Tibial nerve (tissue), 4 donors: ENCODE measurements around the gene SDSL. TPM values are rescaled to one million over a fixed set of nuclear protein-coding genes. Genes with fewer than 3 reads are reported as not detected.

ENCODE experiments used
- DNase-seq, 2 donors: peaks; one replicate each; pipeline ENCODE4 v3.0.0-alpha.2; 2019; ENCODE audit warnings: low spot score in 2 of 2
- H3K27ac ChIP-seq, 4 donors: fragments of 200-600 bp; sonication (generic) in 3 of 4; one replicate each; pipeline ENCODE4 v1.5.1; 2017 to 2019; ENCODE audit warnings: mild to moderate bottlenecking in 1 of 4
- H3K27me3 ChIP-seq, 2 donors: fragments of 200-600 bp; sonication (generic) in 1 of 2; one replicate each; pipeline versions ENCODE4 v1.5.1 to v1.6.0; 2017 to 2019
- H3K36me3 ChIP-seq, 3 donors: fragments of 200-600 bp; sonication (generic); one replicate each; pipeline ENCODE4 v1.5.1; 2018 to 2019
- H3K4me1 ChIP-seq, 4 donors: fragments of 200-600 bp; sonication (generic) in 3 of 4; one replicate each; pipeline ENCODE4 v1.5.1; 2017 to 2019
- H3K4me3 ChIP-seq, 4 donors: fragments of 200-600 bp; sonication (generic) in 3 of 4; one replicate each; pipeline ENCODE4 v1.5.1; 2017 to 2019; ENCODE audit warnings: mild to moderate bottlenecking in 1 of 4, moderate library complexity in 1 of 4
- H3K9me3 ChIP-seq, 4 donors: fragments of 200-600 bp; sonication (generic) in 3 of 4; one replicate each; pipeline ENCODE4 v1.5.1; 2017 to 2019
- EP300 ChIP-seq, 2 donors: sonication (generic); formaldehyde crosslinking; IDR thresholded peaks; one replicate each; pipeline ENCODE4 v1.6.1; 2017; ENCODE audit warnings: antibody characterized with exemption in 2 of 2, mild to moderate bottlenecking in 1 of 2
- POLR2A ChIP-seq, 2 donors: fragments of 450-650 bp; IDR thresholded peaks; one replicate each; pipeline ENCODE4 v1.6.1; 2017; ENCODE audit warnings: antibody characterized with exemption in 2 of 2, mild to moderate bottlenecking in 2 of 2, moderate library complexity in 2 of 2
- WGBS, 2 donors: methylation state at CpG; one replicate each; pipeline ENCODE4 v1.1.5; 2018; 5-methylcytosine and 5-hydroxymethylcytosine counted together
- total RNA-seq, 4 donors: library from RNA; depleted of rRNA; stranded (reverse); fragments of >200 nt; gene quantifications; one replicate each; pipeline ENCODE4 v1.1.0, GENCODE V29; 2016
- TF ChIP-seq, protein P1 (sequence below), 5 experiments: fragments of 200-600 bp in 3 of 5; fragments of 450-650 bp in 2 of 5; sonication (generic) in 3 of 5; IDR thresholded peaks; one replicate each; pipeline ENCODE4 v1.5.1; 2016 to 2019; ENCODE audit warnings: antibody characterized with exemption in 5 of 5, mild to moderate bottlenecking in 3 of 5, moderate library complexity in 2 of 5

The SDSL gene
- total RNA-seq, 4 donors from 2014 or later: 1.9 to 3.0 (median 2.3) TPM

DNA sequence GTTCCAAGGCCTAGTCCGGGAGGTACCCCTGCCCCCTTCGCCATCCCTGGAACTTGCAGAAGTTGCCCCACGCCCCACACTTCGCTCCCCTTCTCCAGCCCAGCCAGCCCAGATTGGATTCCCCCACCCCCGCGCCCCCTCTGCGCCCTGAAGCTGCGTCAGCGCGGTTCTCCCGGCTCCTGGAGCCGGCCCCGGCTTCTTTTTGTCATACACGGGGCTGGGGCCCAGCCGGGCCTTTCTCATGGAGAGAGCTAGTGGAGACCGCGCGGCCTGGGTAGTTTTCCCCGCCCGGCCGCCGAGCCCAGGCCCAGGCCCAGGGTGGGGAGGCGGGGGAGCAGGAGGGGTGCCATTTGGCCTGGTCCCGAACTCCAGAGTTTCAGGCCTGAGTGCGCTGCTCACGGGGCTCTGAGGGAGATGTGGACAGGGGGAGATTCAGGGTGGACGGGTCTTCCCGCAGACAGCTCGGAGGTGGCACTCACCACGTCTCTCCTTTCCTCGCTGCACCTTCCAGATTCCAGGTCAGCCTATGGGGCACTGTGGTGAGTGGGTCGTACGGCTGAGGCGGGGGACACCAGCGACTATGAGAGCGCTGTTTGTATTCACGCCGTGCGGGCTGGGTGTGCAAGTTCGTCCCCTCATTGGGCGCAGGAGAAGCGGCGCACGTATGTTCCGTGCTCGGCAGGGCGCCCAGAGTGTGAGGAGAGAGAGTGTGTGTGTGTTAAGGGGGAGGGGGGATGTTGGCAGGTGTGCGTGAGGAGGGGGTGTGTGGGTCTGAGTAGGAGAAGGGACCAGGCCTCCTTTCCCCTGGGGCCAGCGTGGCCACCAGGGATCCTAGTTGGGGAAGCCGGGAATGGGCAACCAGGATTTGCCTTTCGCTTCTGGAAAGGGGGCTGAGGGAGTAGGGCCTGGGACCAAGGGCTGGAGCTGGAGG is 50.3 kb downstream of the SDSL start:
- TF ChIP-seq, protein P1, sequence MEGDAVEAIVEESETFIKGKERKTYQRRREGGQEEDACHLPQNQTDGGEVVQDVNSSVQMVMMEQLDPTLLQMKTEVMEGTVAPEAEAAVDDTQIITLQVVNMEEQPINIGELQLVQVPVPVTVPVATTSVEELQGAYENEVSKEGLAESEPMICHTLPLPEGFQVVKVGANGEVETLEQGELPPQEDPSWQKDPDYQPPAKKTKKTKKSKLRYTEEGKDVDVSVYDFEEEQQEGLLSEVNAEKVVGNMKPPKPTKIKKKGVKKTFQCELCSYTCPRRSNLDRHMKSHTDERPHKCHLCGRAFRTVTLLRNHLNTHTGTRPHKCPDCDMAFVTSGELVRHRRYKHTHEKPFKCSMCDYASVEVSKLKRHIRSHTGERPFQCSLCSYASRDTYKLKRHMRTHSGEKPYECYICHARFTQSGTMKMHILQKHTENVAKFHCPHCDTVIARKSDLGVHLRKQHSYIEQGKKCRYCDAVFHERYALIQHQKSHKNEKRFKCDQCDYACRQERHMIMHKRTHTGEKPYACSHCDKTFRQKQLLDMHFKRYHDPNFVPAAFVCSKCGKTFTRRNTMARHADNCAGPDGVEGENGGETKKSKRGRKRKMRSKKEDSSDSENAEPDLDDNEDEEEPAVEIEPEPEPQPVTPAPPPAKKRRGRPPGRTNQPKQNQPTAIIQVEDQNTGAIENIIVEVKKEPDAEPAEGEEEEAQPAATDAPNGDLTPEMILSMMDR (IDR thresholded peaks at IDR 0.05): no peak
- TF ChIP-seq EP300 (IDR thresholded peaks at IDR 0.05) (no peak), POLR2A (IDR thresholded peaks at IDR 0.05) (no peak)
- H3K4me1 ChIP-seq: peaks cover 0 to 51% (median 7%) of the 10 kb centered on the region in 4 donors
- H3K36me3 ChIP-seq: no peaks in the 10 kb centered on the region
- no peaks in the 10 kb centered on the region for H3K9me3 ChIP-seq
- DNase-seq: no peak
- 2 to 3% methylated on average over 31 to 42 of the region's 51 CpGs for WGBS, 2 donors
- H3K27ac ChIP-seq: no peak overlapping the region
- peaks cover 0 to 100% of the 10 kb centered on the region in 2 donors for H3K27me3 ChIP-seq
- H3K4me3 ChIP-seq: no peak overlapping the region

DNA sequence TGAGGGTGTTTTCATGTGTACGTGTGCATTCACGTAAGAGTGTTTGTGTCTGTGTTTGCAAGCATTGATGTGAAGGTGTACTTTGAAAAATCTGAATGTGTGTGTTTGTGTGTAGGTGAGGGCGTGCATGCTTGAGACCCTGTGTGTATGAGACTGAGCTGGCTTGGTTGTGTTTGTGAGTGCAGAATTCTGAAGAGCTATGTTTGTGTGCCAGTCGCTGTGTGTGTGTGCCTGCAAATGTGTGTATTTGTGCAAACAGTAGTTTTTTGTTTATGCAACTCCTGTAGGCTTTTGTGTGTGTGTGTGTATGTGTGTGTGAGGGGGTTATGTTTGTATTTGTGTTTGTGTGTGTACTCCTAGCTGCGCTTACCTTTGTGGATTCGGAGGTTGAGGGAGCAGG is 51.2 kb downstream of the SDSL start:
- no peak for DNase-seq
- H3K36me3 ChIP-seq: no peaks in the 10 kb centered on the region
- H3K27ac ChIP-seq: no peak overlapping the region
- no peaks in the 10 kb centered on the region for H3K9me3 ChIP-seq
- TF ChIP-seq EP300 (IDR thresholded peaks at IDR 0.05): no peak
- TF ChIP-seq POLR2A (IDR thresholded peaks at IDR 0.05): no peak
- TF ChIP-seq, protein P1 (IDR thresholded peaks at IDR 0.05): no peak
- H3K27me3 ChIP-seq: peaks cover 0 to 100% of the 10 kb centered on the region in 2 donors
- no peak overlapping the region for H3K4me3 ChIP-seq
- H3K4me1 ChIP-seq: peaks cover 0 to 42% (median 0%) of the 10 kb centered on the region in 4 donors
- 8 to 9% methylated on average over 6 of the region's 6 CpGs for WGBS, 2 donors

DNA sequence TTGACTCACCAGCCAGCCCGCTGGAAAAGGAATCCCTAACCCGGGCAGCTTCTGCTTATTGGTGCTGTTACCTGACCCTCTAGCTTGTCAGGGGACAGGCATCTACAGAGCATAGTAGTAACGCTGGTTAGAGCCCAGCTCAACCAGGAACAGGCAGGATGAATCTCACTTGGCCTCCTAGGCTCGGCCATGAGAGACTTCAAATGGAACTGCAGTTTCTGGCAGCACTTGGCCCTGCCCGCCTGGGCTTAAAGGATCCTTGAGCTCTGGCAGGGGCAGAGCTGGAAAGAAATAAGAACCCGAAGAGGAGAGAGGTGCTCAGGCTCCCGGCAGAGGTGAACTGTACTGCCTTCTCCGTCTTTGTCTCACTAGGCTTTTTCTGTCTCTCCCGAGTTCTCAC is 51.8 kb downstream of the SDSL start:
- Histone ChIP-seq H3K36me3 (no peaks in the 10 kb centered on the region), H3K27ac (no peak overlapping the region), H3K27me3 (peaks cover 0 to 100% of the 10 kb centered on the region in 2 donors), H3K4me3 (no peak overlapping the region), H3K4me1 (peaks cover 0 to 39% (median 0%) of the 10 kb centered on the region in 4 donors), H3K9me3 (no peaks in the 10 kb centered on the region)
- no peak for DNase-seq
- 3% methylated on average over 9 of the region's 9 CpGs for WGBS, 2 donors
- TF ChIP-seq, protein P1 (IDR thresholded peaks at IDR 0.05): no peak
- TF ChIP-seq POLR2A (IDR thresholded peaks at IDR 0.05) (no peak), EP300 (IDR thresholded peaks at IDR 0.05) (no peak)

DNA sequence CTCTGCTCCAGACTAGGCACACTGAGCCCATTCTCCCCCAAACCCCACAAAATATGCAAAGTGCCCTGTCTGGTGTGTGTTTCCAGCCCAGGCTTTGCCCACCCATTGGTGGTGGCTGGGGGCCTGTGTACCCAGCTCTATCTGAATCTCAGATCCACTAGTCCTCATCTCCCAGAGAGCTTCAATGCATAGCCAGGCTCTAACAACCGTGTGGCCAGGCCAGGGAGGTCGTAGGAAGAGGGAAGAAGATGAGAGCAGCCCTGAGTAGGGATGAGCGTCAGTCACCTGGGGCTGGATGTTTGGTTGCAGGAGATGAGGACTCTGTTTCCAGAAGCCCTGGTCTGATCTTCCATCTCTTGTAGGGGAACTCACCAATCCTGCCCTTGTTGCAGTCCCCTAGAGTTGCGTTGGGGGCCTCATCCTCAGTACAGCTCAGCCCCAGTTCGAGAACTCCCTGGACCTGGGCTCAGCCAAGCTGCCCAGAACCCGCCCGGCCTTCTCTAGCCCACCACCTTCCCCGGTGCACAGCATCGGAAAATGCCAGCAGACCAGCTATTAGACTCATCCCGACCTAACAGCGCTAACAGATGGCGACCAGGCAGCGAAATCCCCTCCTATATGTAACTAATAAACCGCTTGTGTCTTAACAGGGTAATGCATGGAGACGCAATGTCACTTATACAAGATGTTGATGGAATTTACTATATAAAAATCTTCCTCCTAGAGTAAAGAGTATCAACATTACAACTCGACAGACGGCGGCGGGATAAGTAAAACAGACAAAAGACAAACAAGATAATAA is 52.7 kb downstream of the SDSL start:
- H3K27ac ChIP-seq: no peak overlapping the region
- H3K4me1 ChIP-seq: peaks cover 0 to 46% (median 0%) of the 10 kb centered on the region in 4 donors
- no peaks in the 10 kb centered on the region for H3K9me3 ChIP-seq
- no peaks in the 10 kb centered on the region for H3K36me3 ChIP-seq
- DNase-seq: no peak
- peaks cover 0 to 100% of the 10 kb centered on the region in 2 donors for H3K27me3 ChIP-seq
- WGBS, 2 donors: 1 to 2% methylated on average over 15 to 19 of the region's 19 CpGs
- H3K4me3 ChIP-seq: no peak overlapping the region
- TF ChIP-seq, protein P1 (IDR thresholded peaks at IDR 0.05): no peak
- no peak for TF ChIP-seq EP300 (IDR thresholded peaks at IDR 0.05)
- no peak for TF ChIP-seq POLR2A (IDR thresholded peaks at IDR 0.05)
